Keratinocyte (primary cell): ENCODE data around the gene HIVEP1. TPM values are rescaled to one million over a fixed set of nuclear protein-coding genes. Genes with fewer than 3 reads are reported as not detected.

Experiments used
- DNase-seq: peaks from one replicate; pipeline ENCODE4 v3.0.0-alpha.2; 2011; ENCODE audit warnings: low read depth, missing footprints, low spot score
- FAIRE-seq: peaks from 2 replicates; lab custom pipeline; 2011; peaks lifted over from hg19 to GRCh38; lab: Jason Lieb, UNC
- H2AFZ ChIP-seq: 2 replicates; pipeline ENCODE4 v1.6.0; 2012; ENCODE audit warnings: low read length, control low read depth, inconsistent platforms; ENCODE audit not compliant: control insufficient read depth
- H3K27ac ChIP-seq: 2 replicates; pipeline ENCODE4 v1.5.1; 2011; ENCODE audit warnings: low read length; ENCODE audit not compliant: control insufficient read depth, insufficient read depth
- H3K27me3 ChIP-seq: 3 replicates; pipeline ENCODE4 v1.6.0; 2011; ENCODE audit warnings: low read length; ENCODE audit not compliant: control insufficient read depth, insufficient read depth; ENCODE audit errors: extremely low read depth
- H3K36me3 ChIP-seq, 2 experiments: 2 replicates in 1 of 2; 3 replicates in 1 of 2; pipeline ENCODE4 v1.5.1; 2011; ENCODE audit warnings: low read length in 2 of 2, mild to moderate bottlenecking in 1 of 2; ENCODE audit not compliant: control insufficient read depth in 2 of 2, insufficient read depth in 2 of 2; ENCODE audit errors: extremely low read depth in 1 of 2
- H3K4me1 ChIP-seq: 3 replicates; pipeline ENCODE4 v1.5.1; 2011; ENCODE audit warnings: low read length; ENCODE audit not compliant: control insufficient read depth, insufficient read depth; ENCODE audit errors: extremely low read depth
- H3K4me2 ChIP-seq: 3 replicates; pipeline ENCODE4 v1.6.0; 2011; ENCODE audit warnings: low read depth, low read length; ENCODE audit not compliant: control insufficient read depth, insufficient read depth; ENCODE audit errors: extremely low read depth
- H3K4me3 ChIP-seq, 3 experiments: fragments of 200-600 bp in 1 of 3; sonication (generic) in 1 of 3; 2 replicates in 2 of 3; 3 replicates in 1 of 3; pipeline ENCODE4 v1.5.1; 2011 to 2016; ENCODE audit warnings: low read length in 3 of 3, mild to moderate bottlenecking in 3 of 3, control low read depth in 2 of 3, inconsistent platforms in 1 of 3, low read depth in 1 of 3, mixed read lengths in 1 of 3, mixed run types in 1 of 3, moderate library complexity in 1 of 3; ENCODE audit not compliant: control insufficient read depth in 2 of 3, insufficient read depth in 2 of 3; ENCODE audit errors: extremely low read depth in 1 of 3
- H3K79me2 ChIP-seq: 2 replicates; pipeline ENCODE4 v1.6.0; 2012; ENCODE audit warnings: low read length; ENCODE audit not compliant: control insufficient read depth, insufficient read depth
- H3K9ac ChIP-seq: 3 replicates; pipeline ENCODE4 v1.6.0; 2011; ENCODE audit warnings: low read length; ENCODE audit not compliant: control insufficient read depth, insufficient read depth; ENCODE audit errors: extremely low read depth
- H3K9me1 ChIP-seq: 3 replicates; pipeline ENCODE4 v1.6.0; 2011; ENCODE audit warnings: low read length; ENCODE audit not compliant: control insufficient read depth, insufficient read depth; ENCODE audit errors: extremely low read depth
- H3K9me3 ChIP-seq: 2 replicates; pipeline ENCODE4 v1.5.1; 2012; ENCODE audit warnings: low read depth, low read length; ENCODE audit not compliant: control insufficient read depth
- H4K20me1 ChIP-seq: 3 replicates; pipeline ENCODE4 v1.6.0; 2011; ENCODE audit warnings: low read length; ENCODE audit not compliant: control insufficient read depth, insufficient read depth; ENCODE audit errors: extremely low read depth
- CTCF ChIP-seq, 3 experiments: IDR thresholded peaks in 1 of 3; conservative IDR thresholded peaks in 1 of 3; optimal IDR thresholded peaks in 1 of 3; 2 replicates in 2 of 3; 3 replicates in 1 of 3; pipeline versions ENCODE3 to v1.5.1; 2011; ENCODE audit warnings: low read length in 3 of 3, mild to moderate bottlenecking in 3 of 3, moderate library complexity in 2 of 3, control low read depth in 1 of 3, inconsistent platforms in 1 of 3; ENCODE audit not compliant: insufficient read depth in 2 of 3; ENCODE audit errors: extremely low read depth in 1 of 3
- EZH2 ChIP-seq: IDR thresholded peaks from one replicate; pipeline ENCODE4 v1.6.1; 2012; ENCODE audit warnings: inconsistent platforms, mild to moderate bottlenecking, low read length, moderate library complexity
- dilution Hi-C: fragments of 300-500 bp; cut with MboI; formaldehyde crosslinking; loops from one replicate; pipeline ENCODE4 v1.7.0; 2020; ENCODE audit warnings: low sequenced_read_pairs; ENCODE audit not compliant: extremely low pct_ligation_motif_present
- polyA plus RNA-seq, 5 experiments: library from polyadenylated mRNA; depleted of rRNA in 3 of 5; stranded (reverse) in 3 of 5; stranded (forward) in 1 of 5; unstranded in 1 of 5; fragments of >200 nt; gene quantifications; 1 replicate in 1 of 5; 2 replicates in 3 of 5; 3 replicates in 1 of 5; pipeline versions ENCODE4 v1.2.1 to v1.2.3, GENCODE V29; 2011 to 2012; ENCODE audit warnings: missing spikeins in 2 of 5, low read depth in 1 of 5, low replicate concordance in 1 of 5

Gene HIVEP1
- polyA plus RNA-seq, 1 donor (not counting 4 experiments of a cell fraction or from before 2014, with no cell fraction given), result 13.7 TPM

GRCh38 chr6:12077021-12077710 is 65.1 kb downstream of the HIVEP1 start:
- dilution Hi-C loops, result no loop called here
- Histone ChIP-seq H3K27ac (no peak overlapping the region), H2AFZ (no peak overlapping the region), H3K4me3 (no peak overlapping the region), H4K20me1 (peaks cover 11% of the 10 kb centered on the region), H3K9me3 (no peaks in the 10 kb centered on the region), H3K9ac (no peak overlapping the region), H3K9me1 (no peaks in the 10 kb centered on the region), H3K79me2 (peaks cover 39% of the 10 kb centered on the region), H3K4me1 (peaks cover 12% of the 10 kb centered on the region), H3K36me3 (peaks cover 5 to 6% of the 10 kb centered on the region in 2 experiments), H3K4me2 (no peak overlapping the region), H3K27me3 (no peaks in the 10 kb centered on the region)
- FAIRE-seq, result no peak
- TF ChIP-seq EZH2, result no peak
- TF ChIP-seq CTCF (optimal IDR thresholded peaks at IDR 0.05 in 1 of 3, IDR thresholded peaks at IDR 0.05 in 1 of 3, conservative IDR thresholded peaks at IDR 0.05 in 1 of 3; ENCODE audit: extremely low read depth in 1 of 3, insufficient read depth in 2 of 3, low read length in 3 of 3), result no peak
- no peak for DNase-seq

GRCh38 chr6:12078014-12078413 is 65.9 kb downstream of the HIVEP1 start:
- Histone ChIP-seq H3K79me2 (peaks cover 39% of the 10 kb centered on the region), H3K4me3 (no peak overlapping the region), H3K9me1 (no peaks in the 10 kb centered on the region), H2AFZ (no peak overlapping the region), H3K36me3 (peaks cover 5 to 6% of the 10 kb centered on the region in 2 experiments), H3K9me3 (no peaks in the 10 kb centered on the region), H3K27ac (no peak overlapping the region), H3K27me3 (no peaks in the 10 kb centered on the region), H4K20me1 (peaks cover 11% of the 10 kb centered on the region), H3K4me1 (peaks cover 12% of the 10 kb centered on the region), H3K4me2 (no peak overlapping the region), H3K9ac (no peak overlapping the region)
- TF ChIP-seq EZH2 (no peak), CTCF (optimal IDR thresholded peaks at IDR 0.05 in 1 of 3, IDR thresholded peaks at IDR 0.05 in 1 of 3, conservative IDR thresholded peaks at IDR 0.05 in 1 of 3; ENCODE audit: extremely low read depth in 1 of 3, insufficient read depth in 2 of 3, low read length in 3 of 3) (no peak)
- dilution Hi-C loops, result no loop called here
- DNase-seq, result no peak
- FAIRE-seq, result no peak
